ENCODE measurements around the gene UBL5. TPM values are rescaled to one million over a fixed set of nuclear protein-coding genes. Genes with fewer than 3 reads are reported as not detected.

Gene UBL5
- total RNA-seq, 1 donor from 2014 or later: 547 TPM

DNA sequence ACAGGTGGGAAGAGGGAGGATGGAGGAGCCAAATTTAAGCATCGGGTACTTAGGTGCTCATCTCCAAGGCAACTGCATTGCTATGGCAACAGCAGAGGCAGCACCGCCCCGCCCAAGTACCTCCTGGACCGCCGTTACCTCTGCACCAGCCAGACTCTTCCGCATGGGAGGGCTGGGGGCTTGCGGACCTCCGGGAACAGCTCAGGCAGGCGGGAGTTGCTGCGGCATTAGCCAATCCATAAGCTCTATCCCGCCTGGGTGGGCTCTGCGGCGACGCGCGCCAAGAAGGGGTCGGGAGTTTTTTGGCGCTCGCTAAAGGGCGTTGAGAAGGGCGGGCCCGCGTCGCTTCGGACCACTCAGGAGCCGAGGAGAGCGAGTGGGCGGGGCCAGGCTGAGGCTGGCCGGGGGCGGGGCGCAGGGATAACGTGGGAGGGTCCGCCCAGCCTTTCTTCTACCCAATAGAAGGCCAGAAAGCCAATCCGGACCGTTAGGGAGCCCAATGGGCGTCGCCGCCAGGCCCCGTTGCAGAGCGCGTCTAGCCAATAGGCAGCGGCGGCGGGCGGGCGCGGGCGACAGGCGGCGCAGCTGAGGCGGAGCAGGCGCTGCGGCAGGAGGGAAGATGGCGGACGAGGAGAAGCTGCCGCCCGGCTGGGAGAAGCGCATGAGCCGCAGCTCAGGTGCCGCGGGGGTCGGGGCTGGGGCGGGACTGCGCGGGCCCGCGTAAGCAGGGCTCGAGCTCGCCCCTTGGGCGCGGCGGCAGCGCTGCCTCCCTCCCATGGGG lies 7.2 kb downstream of the UBL5 start, which contains the start of gene PIN1:
Gene PIN1, plus strand, starts transcription at position 593 of the 781 bp plus-strand sequence. Its CDS starts 27 bp downstream, at position 620.
- Mint-ChIP-seq H3K4me3 (ENCODE audit: unreplicated experiment) (peak within 1 kb of the TSS; percentile 93), H3K27me3 (ENCODE audit: low read depth, unreplicated experiment) (no peaks in the 10 kb centered on the region), H3K4me1 (ENCODE audit: low read depth, unreplicated experiment) (peaks cover 1% of the 10 kb centered on the region), H3K27ac (ENCODE audit: unreplicated experiment) (peak within 1 kb of the TSS; percentile 90), H3K9me3 (ENCODE audit: unreplicated experiment) (no peaks in the 10 kb centered on the region), H3K36me3 (ENCODE audit: low read depth, unreplicated experiment) (peaks cover 11% of the 10 kb centered on the region)
- TF ChIP-seq, protein P1, sequence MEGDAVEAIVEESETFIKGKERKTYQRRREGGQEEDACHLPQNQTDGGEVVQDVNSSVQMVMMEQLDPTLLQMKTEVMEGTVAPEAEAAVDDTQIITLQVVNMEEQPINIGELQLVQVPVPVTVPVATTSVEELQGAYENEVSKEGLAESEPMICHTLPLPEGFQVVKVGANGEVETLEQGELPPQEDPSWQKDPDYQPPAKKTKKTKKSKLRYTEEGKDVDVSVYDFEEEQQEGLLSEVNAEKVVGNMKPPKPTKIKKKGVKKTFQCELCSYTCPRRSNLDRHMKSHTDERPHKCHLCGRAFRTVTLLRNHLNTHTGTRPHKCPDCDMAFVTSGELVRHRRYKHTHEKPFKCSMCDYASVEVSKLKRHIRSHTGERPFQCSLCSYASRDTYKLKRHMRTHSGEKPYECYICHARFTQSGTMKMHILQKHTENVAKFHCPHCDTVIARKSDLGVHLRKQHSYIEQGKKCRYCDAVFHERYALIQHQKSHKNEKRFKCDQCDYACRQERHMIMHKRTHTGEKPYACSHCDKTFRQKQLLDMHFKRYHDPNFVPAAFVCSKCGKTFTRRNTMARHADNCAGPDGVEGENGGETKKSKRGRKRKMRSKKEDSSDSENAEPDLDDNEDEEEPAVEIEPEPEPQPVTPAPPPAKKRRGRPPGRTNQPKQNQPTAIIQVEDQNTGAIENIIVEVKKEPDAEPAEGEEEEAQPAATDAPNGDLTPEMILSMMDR (IDR thresholded peaks at IDR 0.05; ENCODE audit: insufficient read depth, low read depth, low read length): no peak
- no peak for TF ChIP-seq EZH2 (IDR thresholded peaks at IDR 0.05; ENCODE audit: insufficient read depth, low read length)
- Histone ChIP-seq H4K20me1 (ENCODE audit: insufficient read depth, low read length) (peaks cover 39% of the 10 kb centered on the region), H3K4me1 (ENCODE audit: insufficient read depth, low read length) (peaks cover 10% of the 10 kb centered on the region), H3K79me2 (ENCODE audit: insufficient read depth, low read length) (peaks cover 48% of the 10 kb centered on the region), H3K4me3 (ENCODE audit: insufficient read depth, low read depth, low read length) (peak within 1 kb of the TSS; percentile 71), H3K27ac (ENCODE audit: low read depth, low read length) (peak within 1 kb of the TSS; percentile 42), H2AFZ (ENCODE audit: low read depth, low read length) (peak within 1 kb of the TSS; percentile 77), H3K9me3 (ENCODE audit: insufficient read depth, low read depth, low read length) (no peaks in the 10 kb centered on the region), H3K36me3 (ENCODE audit: insufficient read depth, low read length) (peaks cover 6% of the 10 kb centered on the region), H3K4me2 (ENCODE audit: low read length) (peak within 1 kb of the TSS; percentile 95), H3K27me3 (ENCODE audit: insufficient read depth, low read length) (no peaks in the 10 kb centered on the region), H3K9ac (ENCODE audit: low read length) (peak within 1 kb of the TSS; percentile 84)
- FAIRE-seq (no peak), DNase-seq (ENCODE audit: low read depth) (peak; percentile 94)

DNA sequence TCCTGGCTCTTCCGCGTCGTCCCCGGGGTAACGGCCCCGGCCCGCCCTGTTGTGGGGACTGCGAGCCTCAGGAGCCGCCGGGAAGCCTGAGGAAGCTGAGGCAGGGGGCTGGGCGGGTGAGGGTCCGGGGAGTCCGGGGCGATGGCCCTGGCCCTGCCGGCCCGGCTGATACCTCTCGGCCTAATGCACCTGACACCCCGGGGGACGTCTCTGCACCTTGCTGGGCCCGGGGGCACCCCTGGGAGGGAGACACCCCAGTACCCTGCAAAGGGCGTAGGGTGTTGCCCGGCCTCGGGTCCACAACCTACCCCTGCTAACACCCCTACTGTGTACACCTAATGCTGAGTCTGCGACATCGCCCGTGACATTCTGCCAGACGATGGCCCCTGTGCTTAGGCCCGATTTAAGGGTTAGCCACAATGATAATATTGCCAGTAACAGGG lies 7.8 kb downstream of the UBL5 start:
- H4K20me1 ChIP-seq (ENCODE audit: insufficient read depth, low read length): peaks cover 36% of the 10 kb centered on the region
- peak overlapping the region; percentile 70 for H2AFZ ChIP-seq (ENCODE audit: low read depth, low read length)
- H3K9ac ChIP-seq (ENCODE audit: low read length): peak overlapping the region; percentile 84
- no peaks in the 10 kb centered on the region for H3K9me3 ChIP-seq (ENCODE audit: insufficient read depth, low read depth, low read length)
- peak overlapping the region; percentile 71 for H3K4me3 ChIP-seq (ENCODE audit: insufficient read depth, low read depth, low read length)
- Mint-ChIP-seq H3K27ac (ENCODE audit: unreplicated experiment) (no peak overlapping the region), H3K4me3 (ENCODE audit: unreplicated experiment) (peak overlapping the region; percentile 93), H3K9me3 (ENCODE audit: unreplicated experiment) (no peaks in the 10 kb centered on the region), H3K27me3 (ENCODE audit: low read depth, unreplicated experiment) (no peaks in the 10 kb centered on the region), H3K36me3 (ENCODE audit: low read depth, unreplicated experiment) (peaks cover 8% of the 10 kb centered on the region), H3K4me1 (ENCODE audit: low read depth, unreplicated experiment) (no peaks in the 10 kb centered on the region)
- DNase-seq (ENCODE audit: low read depth): no peak
- H3K4me2 ChIP-seq (ENCODE audit: low read length): peak overlapping the region; percentile 95
- peak overlapping the region; percentile 30 for H3K27ac ChIP-seq (ENCODE audit: low read depth, low read length)
- TF ChIP-seq, protein P1 (IDR thresholded peaks at IDR 0.05; ENCODE audit: insufficient read depth, low read depth, low read length): no peak
- no peak for TF ChIP-seq EZH2 (IDR thresholded peaks at IDR 0.05; ENCODE audit: insufficient read depth, low read length)
- H3K4me1 ChIP-seq (ENCODE audit: insufficient read depth, low read length): peaks cover 10% of the 10 kb centered on the region
- H3K27me3 ChIP-seq (ENCODE audit: insufficient read depth, low read length): no peaks in the 10 kb centered on the region
- no peaks in the 10 kb centered on the region for H3K36me3 ChIP-seq (ENCODE audit: insufficient read depth, low read length)
- no peak for FAIRE-seq
- H3K79me2 ChIP-seq (ENCODE audit: insufficient read depth, low read length): peaks cover 42% of the 10 kb centered on the region

DNA sequence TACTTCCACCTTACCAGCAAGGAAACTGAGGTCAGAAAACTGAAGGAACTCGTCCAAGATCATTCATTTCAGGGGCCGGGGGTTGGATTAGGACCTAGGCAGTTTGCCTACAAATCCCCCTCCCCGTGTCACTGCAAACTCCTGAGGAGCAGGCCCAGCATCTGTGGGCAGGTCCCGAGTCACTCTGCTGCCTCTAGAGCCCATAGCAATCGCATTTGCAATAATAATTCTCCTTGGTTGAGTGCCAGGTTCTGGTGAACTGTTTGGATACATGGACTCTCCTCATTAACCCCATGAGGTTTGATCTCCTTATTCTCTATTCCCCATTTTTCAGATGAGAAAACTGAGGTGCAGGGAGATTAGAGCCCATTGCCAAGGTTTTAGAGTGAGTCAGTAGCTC lies 8.3 kb downstream of the UBL5 start:
- Mint-ChIP-seq H3K27ac (ENCODE audit: unreplicated experiment) (peak overlapping the region; percentile 90), H3K36me3 (ENCODE audit: low read depth, unreplicated experiment) (peaks cover 7% of the 10 kb centered on the region), H3K4me3 (ENCODE audit: unreplicated experiment) (peak overlapping the region; percentile 93), H3K4me1 (ENCODE audit: low read depth, unreplicated experiment) (no peaks in the 10 kb centered on the region), H3K9me3 (ENCODE audit: unreplicated experiment) (no peaks in the 10 kb centered on the region), H3K27me3 (ENCODE audit: low read depth, unreplicated experiment) (no peaks in the 10 kb centered on the region)
- Histone ChIP-seq H3K4me1 (ENCODE audit: insufficient read depth, low read length) (peaks cover 10% of the 10 kb centered on the region), H4K20me1 (ENCODE audit: insufficient read depth, low read length) (peaks cover 36% of the 10 kb centered on the region), H3K27me3 (ENCODE audit: insufficient read depth, low read length) (no peaks in the 10 kb centered on the region), H3K4me2 (ENCODE audit: low read length) (peak overlapping the region; percentile 95), H3K9ac (ENCODE audit: low read length) (peak overlapping the region; percentile 84), H3K36me3 (ENCODE audit: insufficient read depth, low read length) (peaks cover 5% of the 10 kb centered on the region), H3K79me2 (ENCODE audit: insufficient read depth, low read length) (peaks cover 40% of the 10 kb centered on the region), H3K9me3 (ENCODE audit: insufficient read depth, low read depth, low read length) (no peaks in the 10 kb centered on the region), H3K4me3 (ENCODE audit: insufficient read depth, low read depth, low read length) (peak overlapping the region; percentile 71), H2AFZ (ENCODE audit: low read depth, low read length) (peak overlapping the region; percentile 70), H3K27ac (ENCODE audit: low read depth, low read length) (no peak overlapping the region)
- no peak for TF ChIP-seq EZH2 (IDR thresholded peaks at IDR 0.05; ENCODE audit: insufficient read depth, low read length)
- TF ChIP-seq, protein P1 (IDR thresholded peaks at IDR 0.05; ENCODE audit: insufficient read depth, low read depth, low read length): no peak
- DNase-seq (ENCODE audit: low read depth) (no peak), FAIRE-seq (no peak)

All from astrocyte (in vitro differentiated cells and primary cell).